ENCODE measurements around the gene CD248.

CD248 gene

GRCh38 chr11:66325263-66325671, 8.4 kb upstream of the CD248 start:
- no peak overlapping the region for H3K4me2 ChIP-seq (ENCODE audit: low read depth, low read length, poor library complexity, severe bottlenecking)
- no peak overlapping the region for H3K27ac ChIP-seq (ENCODE audit: low read depth, low read length)
- H4K20me1 ChIP-seq (ENCODE audit: low read depth, low read length): no peaks in the 10 kb centered on the region
- no peaks in the 10 kb centered on the region for H3K36me3 ChIP-seq (ENCODE audit: low read length)
- H3K9me2 ChIP-seq (replicated peaks; ENCODE audit: insufficient read depth, low read length): no peaks in the 10 kb centered on the region
- no peaks in the 10 kb centered on the region for H3K9me3 ChIP-seq (ENCODE audit: insufficient read depth, low read length)
- no peaks in the 10 kb centered on the region for H3K27me3 ChIP-seq (ENCODE audit: low read length)
- no peak overlapping the region for H3K4me3 ChIP-seq (ENCODE audit: insufficient read depth, low read length, poor library complexity, severe bottlenecking)
- no peaks in the 10 kb centered on the region for H3K79me2 ChIP-seq (ENCODE audit: insufficient read depth, low read length)
- H3K9ac ChIP-seq (ENCODE audit: low read length): no peak overlapping the region
- H2AFZ ChIP-seq (ENCODE audit: low read depth, low read length, severe bottlenecking): no peak overlapping the region
- TF ChIP-seq, protein P1, sequence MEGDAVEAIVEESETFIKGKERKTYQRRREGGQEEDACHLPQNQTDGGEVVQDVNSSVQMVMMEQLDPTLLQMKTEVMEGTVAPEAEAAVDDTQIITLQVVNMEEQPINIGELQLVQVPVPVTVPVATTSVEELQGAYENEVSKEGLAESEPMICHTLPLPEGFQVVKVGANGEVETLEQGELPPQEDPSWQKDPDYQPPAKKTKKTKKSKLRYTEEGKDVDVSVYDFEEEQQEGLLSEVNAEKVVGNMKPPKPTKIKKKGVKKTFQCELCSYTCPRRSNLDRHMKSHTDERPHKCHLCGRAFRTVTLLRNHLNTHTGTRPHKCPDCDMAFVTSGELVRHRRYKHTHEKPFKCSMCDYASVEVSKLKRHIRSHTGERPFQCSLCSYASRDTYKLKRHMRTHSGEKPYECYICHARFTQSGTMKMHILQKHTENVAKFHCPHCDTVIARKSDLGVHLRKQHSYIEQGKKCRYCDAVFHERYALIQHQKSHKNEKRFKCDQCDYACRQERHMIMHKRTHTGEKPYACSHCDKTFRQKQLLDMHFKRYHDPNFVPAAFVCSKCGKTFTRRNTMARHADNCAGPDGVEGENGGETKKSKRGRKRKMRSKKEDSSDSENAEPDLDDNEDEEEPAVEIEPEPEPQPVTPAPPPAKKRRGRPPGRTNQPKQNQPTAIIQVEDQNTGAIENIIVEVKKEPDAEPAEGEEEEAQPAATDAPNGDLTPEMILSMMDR (IDR thresholded peaks at IDR 0.05; ENCODE audit: insufficient read depth, low read length, poor library complexity, severe bottlenecking): no peak
- TF ChIP-seq EZH2phosphoT487 (conservative IDR thresholded peaks at IDR 0.05; ENCODE audit: low read length): no peak
- no peaks in the 10 kb centered on the region for H3F3A ChIP-seq (ENCODE audit: insufficient read depth)

DNA sequence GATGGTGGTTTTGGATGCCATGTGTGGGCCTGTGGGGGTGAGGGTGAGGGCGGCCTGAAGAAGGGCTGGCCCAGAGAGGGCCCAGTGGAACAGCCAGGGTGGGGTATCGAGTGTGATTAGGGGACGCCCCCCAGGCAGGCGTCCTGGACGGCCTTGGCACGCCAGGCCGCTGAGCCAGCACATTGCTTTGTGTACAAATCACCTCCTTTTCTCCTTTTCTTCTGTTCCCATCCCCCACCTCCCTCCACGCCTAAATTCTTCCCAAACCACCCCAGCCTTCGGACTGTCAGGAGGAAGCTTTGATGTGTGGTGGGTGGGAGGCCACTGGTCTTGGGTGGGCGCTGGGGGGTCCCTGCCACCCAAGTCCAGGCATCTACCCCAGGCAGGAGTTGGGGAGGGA, 7.8 kb upstream of the CD248 start:
- no peaks in the 10 kb centered on the region for H3K9me2 ChIP-seq (replicated peaks; ENCODE audit: insufficient read depth, low read length)
- H3K9me3 ChIP-seq (ENCODE audit: insufficient read depth, low read length): no peaks in the 10 kb centered on the region
- H3K27me3 ChIP-seq (ENCODE audit: low read length): no peaks in the 10 kb centered on the region
- H3K9ac ChIP-seq (ENCODE audit: low read length): no peak overlapping the region
- H3K4me3 ChIP-seq (ENCODE audit: insufficient read depth, low read length, poor library complexity, severe bottlenecking): no peak overlapping the region
- no peak overlapping the region for H2AFZ ChIP-seq (ENCODE audit: low read depth, low read length, severe bottlenecking)
- TF ChIP-seq, protein P1 (IDR thresholded peaks at IDR 0.05; ENCODE audit: insufficient read depth, low read length, poor library complexity, severe bottlenecking): no peak
- TF ChIP-seq EZH2phosphoT487 (conservative IDR thresholded peaks at IDR 0.05; ENCODE audit: low read length): no peak
- H3K27ac ChIP-seq (ENCODE audit: low read depth, low read length): no peak overlapping the region
- no peaks in the 10 kb centered on the region for H3K79me2 ChIP-seq (ENCODE audit: insufficient read depth, low read length)
- H4K20me1 ChIP-seq (ENCODE audit: low read depth, low read length): no peaks in the 10 kb centered on the region
- H3K36me3 ChIP-seq (ENCODE audit: low read length): no peaks in the 10 kb centered on the region
- no peak overlapping the region for H3K4me2 ChIP-seq (ENCODE audit: low read depth, low read length, poor library complexity, severe bottlenecking)
- H3F3A ChIP-seq (ENCODE audit: insufficient read depth): no peaks in the 10 kb centered on the region

DNA sequence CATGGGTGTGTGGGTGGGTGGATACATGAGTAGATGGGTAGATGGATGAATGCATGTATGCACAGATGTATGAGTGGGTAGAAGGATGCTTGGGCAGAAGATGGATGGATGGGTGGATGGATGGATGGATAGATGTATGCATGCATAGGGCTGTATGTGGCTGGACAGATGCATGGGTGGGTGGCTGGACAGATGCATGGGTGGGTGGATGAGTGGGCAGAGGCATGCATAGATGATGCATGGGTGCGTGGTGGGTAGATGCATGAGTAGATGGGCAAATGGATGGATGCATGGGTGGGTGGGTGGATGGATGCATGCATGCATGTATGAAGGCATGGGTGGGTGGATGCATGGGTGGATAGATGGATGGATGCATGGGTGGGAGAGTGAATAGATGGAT, 6.8 kb upstream of the CD248 start:
- no peak overlapping the region for H3K4me3 ChIP-seq (ENCODE audit: insufficient read depth, low read length, poor library complexity, severe bottlenecking)
- no peak overlapping the region for H3K27ac ChIP-seq (ENCODE audit: low read depth, low read length)
- H3K9me3 ChIP-seq (ENCODE audit: insufficient read depth, low read length): no peaks in the 10 kb centered on the region
- no peaks in the 10 kb centered on the region for H4K20me1 ChIP-seq (ENCODE audit: low read depth, low read length)
- no peak overlapping the region for H2AFZ ChIP-seq (ENCODE audit: low read depth, low read length, severe bottlenecking)
- H3K9ac ChIP-seq (ENCODE audit: low read length): no peak overlapping the region
- no peaks in the 10 kb centered on the region for H3K9me2 ChIP-seq (replicated peaks; ENCODE audit: insufficient read depth, low read length)
- TF ChIP-seq, protein P1 (IDR thresholded peaks at IDR 0.05; ENCODE audit: insufficient read depth, low read length, poor library complexity, severe bottlenecking): no peak
- TF ChIP-seq EZH2phosphoT487 (conservative IDR thresholded peaks at IDR 0.05; ENCODE audit: low read length): no peak
- no peaks in the 10 kb centered on the region for H3K79me2 ChIP-seq (ENCODE audit: insufficient read depth, low read length)
- H3K27me3 ChIP-seq (ENCODE audit: low read length): no peaks in the 10 kb centered on the region
- no peaks in the 10 kb centered on the region for H3F3A ChIP-seq (ENCODE audit: insufficient read depth)
- H3K4me2 ChIP-seq (ENCODE audit: low read depth, low read length, poor library complexity, severe bottlenecking): no peak overlapping the region
- H3K36me3 ChIP-seq (ENCODE audit: low read length): no peaks in the 10 kb centered on the region
